ENCODE results near the gene FHOD3. TPM values are rescaled to one million over a fixed set of nuclear protein-coding genes. Genes with fewer than 3 reads are reported as not detected.
A peak's percentile ranks its signal among the peaks of the same experiment; 100 is the strongest.

FHOD3 gene
- total and polyA plus RNA-seq, 2 of the 8 experiments (the other 6 are each of a cell fraction or from before 2014, with no cell fraction given) = 9.7 to 10.5 TPM

GRCh38 chr18:36595046-36595817 lies 297.7 kb downstream of the FHOD3 start:
- Histone ChIP-seq H2BK15ac (ENCODE audit: low read length) (no peak overlapping the region), H3K79me1 (ENCODE audit: low read depth, low read length) (no peaks in the 10 kb centered on the region), H3K27ac (ENCODE audit: low read depth, low read length) (no peak overlapping the region), H3K9ac (replicated peaks in 1 of 4; ENCODE audit: extremely low read depth in 1 of 4, low read depth in 3 of 4, low read length in 3 of 4) (no peak overlapping the region), H3K36me3 (ENCODE audit: control insufficient read depth in 2 of 4, insufficient read depth in 4 of 4, low read length in 3 of 4) (peaks cover 0 to under 1% (median 0%) of the 10 kb centered on the region in 4 experiments; a peak in 1 of 8 replicates), H2BK5ac (ENCODE audit: low read depth, low read length) (no peak overlapping the region), H3K79me2 (ENCODE audit: control insufficient read depth in 1 of 2, insufficient read depth in 2 of 2, low read length in 2 of 2) (no peaks in the 10 kb centered on the region), H3K23me2 (ENCODE audit: low read depth, low read length) (no peaks in the 10 kb centered on the region), H4K5ac (ENCODE audit: insufficient read length, low read depth, low read length) (no peak overlapping the region), H3K4me1 (replicated peaks in 1 of 4; ENCODE audit: control insufficient read depth in 3 of 4, insufficient read depth in 4 of 4, low read length in 3 of 4) (peaks cover 0 to 5% (median 0%) of the 10 kb centered on the region in 4 experiments; a peak in 2 of 7 replicates), H3K14ac (ENCODE audit: insufficient read length) (no peak overlapping the region), H4K8ac (ENCODE audit: extremely low read depth, insufficient read depth, low read length) (no peak overlapping the region), H3K56ac (replicated peaks; ENCODE audit: insufficient read length, low read depth, low read length) (no peak overlapping the region), H3K9me3 (ENCODE audit: insufficient read depth in 2 of 2, low read depth in 1 of 2, low read length in 1 of 2) (no peaks in the 10 kb centered on the region), H3K18ac (ENCODE audit: extremely low read depth, low read length) (no peak overlapping the region; the same call in 1 of the 2 replicates), H2BK120ac (replicated peaks; ENCODE audit: low read depth, low read length) (no peak overlapping the region), H3K4ac (replicated peaks; ENCODE audit: insufficient read length, low read depth, low read length) (no peak overlapping the region), H3K4me2 (ENCODE audit: insufficient read depth in 1 of 2, low read depth in 2 of 2, low read length in 2 of 2) (no peak overlapping the region), H3K27me3 (replicated peaks in 1 of 4; ENCODE audit: control insufficient read depth in 3 of 4, extremely low read depth in 1 of 4, insufficient read depth in 3 of 4, low read length in 3 of 4) (no peaks in the 10 kb centered on the region), H4K20me1 (replicated peaks in 1 of 2; ENCODE audit: control insufficient read depth in 1 of 2, insufficient read depth in 2 of 2, low read length in 2 of 2) (no peaks in the 10 kb centered on the region), H4K91ac (replicated peaks; ENCODE audit: insufficient read length, low read length) (no peak overlapping the region), H2BK12ac (ENCODE audit: low read depth, low read length) (no peak overlapping the region), H2AFZ (ENCODE audit: low read length) (no peak overlapping the region), H3K4me3 (ENCODE audit: extremely low read depth in 1 of 4, insufficient read depth in 2 of 4, low read depth in 3 of 4, low read length in 4 of 4) (no peak overlapping the region), H2BK20ac (ENCODE audit: low read length) (no peak overlapping the region), H3K23ac (ENCODE audit: insufficient read length) (no peak overlapping the region), H2AK5ac (ENCODE audit: low read depth, low read length) (0 out of 2 replicates have a peak overlapping the region, but pooled peaks have one; percentile 24)
- POLR2A ChIA-PET (ENCODE audit: partially characterized antibody) = interaction anchor here (1.0 kb wide), 1 partner anchor 20 kb away, joined by 3 read pairs; no protein-coding TSS in a partner anchor
- FAIRE-seq (no peak), DNase-seq (ENCODE audit: low read depth in 1 of 2, low spot score in 2 of 2) (no peak)
- WGBS, 2 experiments (ENCODE audit: extremely low coverage in 1 of 2, insufficient coverage in 1 of 2, insufficient read length in 1 of 2, insufficient replicate concordance in 2 of 2, low coverage in 1 of 2, low lambda C conversion rate in 2 of 2, missing lambda C conversion rate in 1 of 2) = 84% methylated on average over 10 of the region's 10 CpGs; no CpG with 5 or more reads in 1 of the 2 experiments
- CTCF ChIA-PET (ENCODE audit: partially characterized antibody) = interaction anchor here (1.0 to 1.5 kb wide), 3 partner anchors 12 to 19 kb away, joined by 3 read pairs; no protein-coding TSS in a partner anchor
- TF ChIP-seq BCL11A (IDR thresholded peaks at IDR 0.05; ENCODE audit: low read depth in 2 of 2, low read length in 2 of 2) (no peak), TAF1 (IDR thresholded peaks at IDR 0.05; ENCODE audit: low read depth, low read length) (no peak), SIN3A (conservative IDR thresholded peaks at IDR 0.05 in 1 of 2, IDR thresholded peaks at IDR 0.05 in 1 of 2; ENCODE audit: low read depth in 1 of 2, low read length in 2 of 2) (no peak), JUN (IDR thresholded peaks at IDR 0.05; ENCODE audit: low read depth, low read length) (no peak), BACH1 (IDR thresholded peaks at IDR 0.05; ENCODE audit: low read length) (no peak), MAFK (IDR thresholded peaks at IDR 0.05; ENCODE audit: low read depth, low read length) (no peak), ATF2 (IDR thresholded peaks at IDR 0.05; ENCODE audit: low read length) (no peak), SAP30 (IDR thresholded peaks at IDR 0.05; ENCODE audit: insufficient read depth, insufficient replicate concordance, low read length) (no peak), FOSL1 (IDR thresholded peaks at IDR 0.05; ENCODE audit: insufficient read depth, low read depth, low read length) (no peak), ZNF274 (IDR thresholded peaks at IDR 0.05; ENCODE audit: borderline replicate concordance, extremely low read depth, low read length) (no peak)
